Ramos (cell line): ENCODE measurements around the gene C2CD2.

Source experiments
- in situ Hi-C: fragments of 300-500 bp; cut with MboI; formaldehyde crosslinking; loops from one replicate; pipeline ENCODE4 v1.14.3; 2022; ENCODE audit warnings: low sequenced_read_pairs; ENCODE audit not compliant: unreplicated experiment

C2CD2 gene

GRCh38 chr21:41939391-41939790 lies 14.4 kb downstream of the C2CD2 start:
- in situ Hi-C loops: no loop called here

GRCh38 chr21:41933313-41934079 lies 20.3 kb downstream of the C2CD2 start:
- in situ Hi-C loops: no loop called here

GRCh38 chr21:41932576-41933312 lies 21.1 kb downstream of the C2CD2 start:
- in situ Hi-C loops: no loop called here

- in situ Hi-C loops: no loop called here
Observed at GRCh38 chr21:41932191-41932575, 21.6 kb downstream of the C2CD2 start.

- in situ Hi-C loops: no loop called here
Observed at GRCh38 chr21:41931041-41931451, 22.8 kb downstream of the C2CD2 start.

- in situ Hi-C loops: no loop called here
Observed at GRCh38 chr21:41929248-41929647, 24.6 kb downstream of the C2CD2 start.

- in situ Hi-C loops: no loop called here
Observed at GRCh38 chr21:41928621-41929220, 25.1 kb downstream of the C2CD2 start.

- in situ Hi-C loops: no loop called here
Observed at GRCh38 chr21:41927727-41928409, 25.9 kb downstream of the C2CD2 start.

GRCh38 chr21:41926807-41927171 lies 27.0 kb downstream of the C2CD2 start:
- in situ Hi-C loops: no loop called here

- in situ Hi-C loops: no loop called here
Observed at GRCh38 chr21:41926117-41926806, 27.6 kb downstream of the C2CD2 start.

GRCh38 chr21:41925767-41926116 lies 28.1 kb downstream of the C2CD2 start:
- in situ Hi-C loops: no loop called here

GRCh38 chr21:41924368-41924754 lies 29.5 kb downstream of the C2CD2 start:
- in situ Hi-C loops: loop anchor here (25.0 kb wide), 1 partner anchor 312 kb away; no protein-coding TSS in a partner anchor

- in situ Hi-C loops: loop anchor here (25.0 kb wide), 1 partner anchor 311 kb away; no protein-coding TSS in a partner anchor
Observed at GRCh38 chr21:41923631-41924367, 30.0 kb downstream of the C2CD2 start.

- in situ Hi-C loops: loop anchor here (25.0 kb wide), 1 partner anchor 311 kb away; no protein-coding TSS in a partner anchor
Observed at GRCh38 chr21:41923186-41923585, 30.6 kb downstream of the C2CD2 start.

GRCh38 chr21:41921021-41921420 lies 32.8 kb downstream of the C2CD2 start:
- in situ Hi-C loops: loop anchor here (25.0 kb wide), 1 partner anchor 309 kb away; no protein-coding TSS in a partner anchor

GRCh38 chr21:41920476-41920875 lies 33.3 kb downstream of the C2CD2 start:
- in situ Hi-C loops: loop anchor here (25.0 kb wide), 1 partner anchor 308 kb away; no protein-coding TSS in a partner anchor

GRCh38 chr21:41919666-41920398 lies 34.0 kb downstream of the C2CD2 start:
- in situ Hi-C loops: loop anchor here (25.0 kb wide), 1 partner anchor 308 kb away; no protein-coding TSS in a partner anchor

- in situ Hi-C loops: loop anchor here (25.0 kb wide), 1 partner anchor 306 kb away; no protein-coding TSS in a partner anchor
Observed at GRCh38 chr21:41918561-41919358, 35.1 kb downstream of the C2CD2 start.
